Right lobe of liver (tissue), 4 donors: ENCODE measurements around the gene TJP3.

Experiments
- CTCF ChIP-seq, 4 donors: fragments of 200-600 bp in 3 of 4; fragments of 450-650 bp in 1 of 4; IDR thresholded peaks; one replicate each; pipeline versions ENCODE4 v1.5.1 to v1.8.0; 2016 to 2022; ENCODE audit warnings: antibody characterized with exemption in 4 of 4, mild to moderate bottlenecking in 2 of 4
- POLR2A ChIP-seq: fragments of 450-650 bp; IDR thresholded peaks from one replicate; pipeline ENCODE4 v1.6.1; 2017; ENCODE audit warnings: antibody characterized with exemption, mild to moderate bottlenecking
- donor health status: DM: no; HTN: no; CAD: no.
- donor health status: DM: no; HTN: no; CAD: no.
- donor health status: DM: no; HTN: yes; CAD: no.

GRCh38 chr19:3673506-3674439, 34.4 kb upstream of the TJP3 start:
- TF ChIP-seq CTCF (IDR thresholded peaks at IDR 0.05): no peak
- TF ChIP-seq POLR2A: no peak
